ENCODE results near the gene MLC1.

Gene MLC1

GRCh38 chr22:50081426-50082196, 3.6 kb downstream of the MLC1 start:
- intact Hi-C loops (cut with DNase I), result no loop called here
- peak in 2 of 10 donors; percentile 63 to 79 for DNase-seq

DNA sequence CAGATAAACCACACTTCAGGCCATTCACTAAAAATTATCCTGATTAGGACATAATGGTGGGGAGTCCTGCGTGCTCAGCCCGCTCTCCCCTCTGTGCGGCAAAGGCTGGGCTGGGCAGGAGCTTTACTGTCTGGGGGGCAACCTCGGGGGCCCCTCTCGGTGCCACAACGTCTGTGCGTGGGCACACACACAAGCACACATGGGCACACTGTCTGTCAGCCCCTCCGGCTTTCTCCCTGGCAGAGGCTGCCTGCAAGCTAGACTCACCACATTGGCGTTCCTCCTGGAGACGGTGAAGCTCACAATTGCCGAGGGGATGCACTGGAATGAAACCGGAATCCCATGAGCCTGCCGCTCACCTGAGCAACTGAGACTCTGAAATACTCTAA, 5.2 kb downstream of the MLC1 start:
- intact Hi-C loops (cut with DNase I), result no loop called here
- peak in 2 of 10 donors; percentile 57 to 74 for DNase-seq

- intact Hi-C loops (cut with DNase I), result no loop called here
- DNase-seq, result peak in 2 of 10 donors; percentile 39 to 45
Measured at GRCh38 chr22:50078761-50079160, 6.5 kb downstream of the MLC1 start.

GRCh38 chr22:50078246-50078645, 7.0 kb downstream of the MLC1 start:
- intact Hi-C loops (cut with DNase I), result no loop called here
- peak in 2 of 10 donors; percentile 24 to 44 for DNase-seq

- intact Hi-C loops (cut with DNase I), result no loop called here
Measured at GRCh38 chr22:50076646-50077535, 8.3 kb downstream of the MLC1 start.

DNA sequence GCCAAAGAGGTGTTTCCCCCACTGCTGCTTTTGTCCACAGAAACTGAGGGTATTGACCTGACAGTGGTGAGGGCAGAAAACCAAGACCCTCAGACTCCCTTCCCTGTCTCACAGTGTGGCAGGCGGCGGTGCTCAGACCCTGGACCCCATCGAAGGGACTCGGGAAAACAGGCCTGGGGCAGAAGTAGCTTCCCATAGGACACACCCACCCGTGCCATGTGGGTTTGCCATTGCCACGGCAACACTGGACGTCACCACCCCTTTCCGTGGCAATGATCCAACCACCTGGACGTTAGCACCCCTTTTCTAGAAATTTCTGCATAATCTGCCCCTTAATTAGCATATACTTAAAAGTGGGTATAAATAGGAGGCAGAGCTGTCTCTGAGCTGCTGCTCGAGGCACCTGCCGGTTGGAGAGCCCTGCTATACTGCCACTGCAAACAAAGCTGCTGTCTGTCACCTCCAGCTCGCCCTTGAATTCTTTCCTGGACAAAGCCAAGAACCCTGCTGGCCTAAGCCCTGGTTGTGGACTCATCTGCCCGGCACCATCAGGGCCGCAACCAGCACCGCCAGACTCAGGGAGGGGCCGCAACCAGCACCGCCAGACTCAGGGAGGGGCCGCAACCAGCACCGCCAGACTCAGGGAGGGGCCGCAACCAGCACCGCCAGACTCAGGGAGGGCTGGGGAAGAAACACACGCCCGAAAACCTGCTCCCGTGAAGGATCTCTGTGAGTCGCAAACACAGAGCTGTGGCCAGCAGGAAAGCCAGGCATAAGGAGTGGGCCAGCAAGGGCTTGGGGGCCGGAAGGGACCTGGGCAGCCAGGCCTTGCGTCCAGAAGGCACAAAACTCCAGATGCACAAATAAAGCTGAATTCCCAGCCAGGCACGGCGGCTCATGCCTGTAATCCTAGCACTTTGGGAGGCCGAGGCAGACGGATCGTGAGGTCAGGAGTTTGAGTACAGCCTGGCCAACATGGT, 10.4 kb downstream of the MLC1 start:
- intact Hi-C loops (cut with DNase I), result no loop called here
- peak in 3 of 10 donors; percentile 47 to 78 (median 64) for DNase-seq

More at GRCh38 chr22:50076646-50077535, 8.3 kb downstream of the MLC1 start:
- DNase-seq, result peak in 3 of 10 donors; percentile 7 to 83 (median 79)

DNA sequence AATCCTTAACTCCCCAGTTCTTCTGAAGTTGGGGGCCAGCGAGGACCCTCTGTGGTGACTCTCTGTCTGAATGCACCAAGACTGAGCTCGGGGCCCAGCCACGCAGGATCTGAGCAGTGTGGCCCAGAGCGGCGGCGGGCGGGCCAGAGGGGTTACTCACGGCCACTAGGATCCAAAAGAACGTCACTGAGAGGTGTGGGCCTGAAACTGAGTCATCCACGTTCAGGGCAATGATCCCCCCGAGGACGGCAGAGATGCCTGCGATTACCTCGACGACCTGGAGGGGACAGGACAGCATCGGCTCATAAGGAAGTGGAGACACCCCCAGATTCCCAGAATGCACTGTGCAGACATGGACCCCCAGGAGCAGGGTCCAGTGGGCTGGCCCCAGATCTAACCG, 11.2 kb downstream of the MLC1 start:
- intact Hi-C loops (cut with DNase I), result no loop called here
- DNase-seq, result peak in 3 of 10 donors; percentile 7 to 71 (median 9)

DNA sequence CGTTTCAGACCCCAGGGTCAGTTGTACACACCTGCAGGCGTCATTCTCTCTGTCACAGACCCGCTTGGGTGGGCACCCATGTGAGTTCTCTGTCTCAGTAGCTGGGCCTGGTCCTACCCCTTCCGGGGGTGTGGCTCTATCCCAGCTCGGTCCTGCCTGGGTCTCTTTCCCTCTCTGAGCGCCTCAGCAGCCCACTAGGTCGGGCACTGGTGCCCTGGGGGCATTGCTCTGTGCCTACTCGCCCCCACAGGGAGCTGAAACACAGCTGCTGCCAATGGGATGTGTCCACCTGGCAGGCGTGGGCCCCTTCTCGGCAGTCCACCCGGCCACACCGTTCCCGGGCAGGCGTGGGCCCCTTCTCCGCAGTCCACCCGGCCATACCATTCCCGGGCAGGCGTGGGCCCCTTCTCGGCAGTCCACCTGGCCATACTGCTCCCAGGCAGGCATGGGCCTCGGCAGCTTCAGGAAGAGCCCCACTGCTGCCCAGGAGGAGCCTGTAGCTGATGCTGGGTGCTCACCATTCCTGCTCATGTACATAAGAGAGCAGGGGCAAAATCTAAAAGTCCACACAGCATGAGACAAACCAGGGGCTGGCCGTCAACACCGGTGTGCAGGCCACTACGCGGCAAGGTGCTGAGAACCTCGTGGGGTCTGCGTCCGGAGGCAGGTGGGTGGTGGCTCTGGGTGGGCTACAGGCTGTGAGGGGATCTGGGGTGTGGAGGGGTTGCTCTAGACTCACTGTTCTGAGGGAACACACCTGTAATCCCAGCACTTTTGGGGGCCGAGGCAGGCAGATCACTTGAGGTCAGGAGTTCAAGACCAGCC, 12.3 kb downstream of the MLC1 start:
- peak in 3 of 10 donors; percentile 52 to 77 (median 71) for DNase-seq
- intact Hi-C loops (cut with DNase I), result no loop called here

DNA sequence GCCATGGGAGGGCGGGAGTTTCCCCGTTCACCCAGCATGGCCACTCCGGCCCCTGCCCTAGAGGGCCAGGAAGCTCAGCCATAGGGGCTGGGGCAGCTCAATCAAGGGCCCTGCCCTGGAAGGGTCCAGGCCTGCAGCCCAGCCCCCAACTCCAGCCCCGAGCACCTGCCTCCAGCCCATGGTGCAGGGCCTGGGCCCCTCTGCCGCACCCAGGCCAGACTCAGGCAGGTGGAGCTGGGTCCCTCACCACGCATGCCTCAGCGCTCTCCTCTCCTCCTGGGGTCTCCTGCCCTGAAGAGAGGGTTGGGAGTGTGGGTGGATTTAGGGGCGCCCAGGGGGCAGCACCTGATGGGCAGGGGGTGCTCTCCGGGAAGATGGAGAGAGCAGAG, 13.1 kb downstream of the MLC1 start:
- DNase-seq, result peak in 3 of 10 donors; percentile 47 to 76 (median 62)

GRCh38 chr22:50071432-50072166, 13.6 kb downstream of the MLC1 start:
- intact Hi-C loops (cut with DNase I), result no loop called here
- DNase-seq, result peak in 3 of 10 donors; percentile 12 to 63 (median 52)

More for the DNA sequence above, 13.1 kb downstream of the MLC1 start:
- intact Hi-C loops (cut with DNase I), result no loop called here

- DNase-seq, result peak in 3 of 10 donors; percentile 14 to 59 (median 45)
- intact Hi-C loops (cut with DNase I), result no loop called here
Measured at GRCh38 chr22:50070366-50070765, 14.9 kb downstream of the MLC1 start.

- intact Hi-C loops (cut with DNase I), result no loop called here
- DNase-seq, result peak in 2 of 10 donors; percentile 6 to 25
Measured at GRCh38 chr22:50068096-50068495, 17.1 kb downstream of the MLC1 start.

DNA sequence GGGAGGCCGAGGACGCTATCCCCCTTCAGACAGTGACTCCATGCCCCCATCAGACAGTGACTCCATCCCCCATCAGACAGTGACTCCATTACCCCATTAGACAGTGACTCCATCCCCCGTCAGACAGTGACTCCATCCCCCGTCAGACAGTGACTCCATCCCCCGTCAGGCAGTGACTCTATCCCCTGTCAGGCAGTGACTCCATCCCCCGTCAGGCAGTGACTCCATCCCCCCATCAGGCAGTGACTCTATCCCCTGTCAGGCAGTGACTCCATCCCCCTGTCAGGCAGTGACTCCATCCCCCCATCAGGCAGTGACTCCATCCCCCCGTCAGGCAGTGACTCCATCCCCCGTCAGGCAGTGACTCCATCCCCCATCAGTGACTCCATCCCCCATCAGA, 18.0 kb downstream of the MLC1 start:
- intact Hi-C loops (cut with DNase I), result no loop called here
- peak in 1 of 10 donors; percentile 32 for DNase-seq

DNA sequence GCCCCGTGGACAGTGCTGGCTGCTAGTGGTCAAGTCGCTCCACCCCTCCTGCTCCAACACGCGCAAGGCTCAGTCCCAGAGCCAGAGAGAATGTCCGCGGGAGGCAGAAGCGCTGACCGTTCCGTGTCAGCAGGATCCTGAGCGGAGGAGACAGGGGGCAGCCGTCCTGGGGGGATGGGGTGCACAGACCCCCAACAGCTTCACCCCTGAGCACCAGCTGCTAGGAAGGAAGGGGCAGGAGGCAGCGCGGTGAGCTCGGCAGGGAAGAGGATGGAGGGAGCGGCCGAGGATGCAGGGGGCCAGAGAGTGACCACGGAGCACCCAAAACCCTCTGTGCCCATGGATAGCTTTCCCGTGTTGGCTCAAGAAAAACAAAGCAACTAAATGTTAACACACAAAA, 20.8 kb downstream of the MLC1 start:
- DNase-seq, result peak in 1 of 10 donors; percentile 80
- intact Hi-C loops (cut with DNase I), result no loop called here

- intact Hi-C loops (cut with DNase I), result no loop called here
- DNase-seq, result peak in 3 of 10 donors; percentile 9 to 82 (median 57)
Measured at GRCh38 chr22:50063589-50064393, 21.4 kb downstream of the MLC1 start.

GRCh38 chr22:50062509-50063135, 22.6 kb downstream of the MLC1 start:
- intact Hi-C loops (cut with DNase I), result no loop called here
- DNase-seq, result peak in 4 of 10 donors; percentile 24 to 75 (median 68)

DNA sequence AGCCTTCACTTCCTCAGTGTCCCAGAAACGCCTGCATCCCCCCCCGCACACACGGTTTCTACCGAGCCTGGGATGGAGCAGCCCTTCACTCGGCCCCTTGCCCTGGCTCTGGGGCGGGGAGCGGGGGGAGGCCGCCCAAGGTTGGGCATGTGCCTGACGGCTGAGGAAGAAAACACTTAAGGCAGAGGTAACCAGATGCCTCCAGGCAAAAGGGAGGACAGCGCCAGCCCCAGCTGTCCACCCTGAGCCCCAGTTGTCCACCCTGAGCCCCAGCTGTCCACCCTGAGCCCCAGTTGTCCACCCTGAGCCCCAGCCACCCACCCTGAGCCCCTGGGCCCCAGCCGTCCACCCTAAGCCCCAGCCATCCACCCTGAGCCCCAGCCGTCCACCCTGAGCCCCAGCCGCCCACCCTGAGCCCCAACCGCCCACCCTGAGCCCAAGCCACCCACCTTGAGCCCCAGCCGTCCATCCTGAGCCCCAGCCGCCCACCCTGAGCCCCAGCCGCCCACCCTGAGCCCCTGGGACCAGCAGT, 23.3 kb downstream of the MLC1 start:
- intact Hi-C loops (cut with DNase I), result no loop called here
- peak in 4 of 10 donors; percentile 6 to 65 (median 51) for DNase-seq

Measured in posterior cingulate gyrus (tissue), 11 donors.